ENCODE results near the gene SNX1.

- TF ChIP-seq CTCF (IDR thresholded peaks at IDR 0.05; ENCODE audit: extremely low read depth in 1 of 2, insufficient read depth in 1 of 2, low read depth in 1 of 2, low read length in 2 of 2), result no peak
- TF ChIP-seq MAX (IDR thresholded peaks at IDR 0.05; ENCODE audit: insufficient read depth, insufficient read length), result no peak
- TF ChIP-seq EZH2 (IDR thresholded peaks at IDR 0.05; ENCODE audit: borderline replicate concordance, low read depth, low read length, severe bottlenecking), result no peak
- no peak for TF ChIP-seq POLR2A (IDR thresholded peaks at IDR 0.05; ENCODE audit: low read depth, low read length)
These were observed 50.3 kb downstream of the SNX1 start for GRCh38 chr15:64146041-64146440.

Data from endothelial cell of umbilical vein (primary cell).